Kidney (tissue), 14 donors: ENCODE data around the gene DNAH2. TPM values are rescaled to one million over a fixed set of nuclear protein-coding genes. Genes with fewer than 3 reads are reported as not detected.

Experiments used
- DNase-seq, 5 donors: peaks; one replicate each; pipeline ENCODE4 v3.0.0-alpha.2; 2013 to 2020
- FAIRE-seq: peaks from 2 replicates; lab custom pipeline; 2012; peaks lifted over from hg19 to GRCh38; lab: Jason Lieb, UNC
- H3K27ac ChIP-seq, 2 donors: one replicate each; pipeline ENCODE4 v1.7.0; 2013; ENCODE audit warnings: low read depth in 2 of 2, low read length in 2 of 2, inconsistent platforms in 1 of 2
- H3K27me3 ChIP-seq: one replicate; pipeline ENCODE4 v1.7.1; 2013; ENCODE audit warnings: low read length, inconsistent platforms; ENCODE audit not compliant: control insufficient read depth, insufficient read depth
- H3K36me3 ChIP-seq, 3 donors: one replicate each; pipeline versions ENCODE4 v1.7.0 to v1.7.1; 2013; ENCODE audit warnings: low read length in 3 of 3, control low read depth in 1 of 3, inconsistent platforms in 1 of 3; ENCODE audit not compliant: insufficient read depth in 3 of 3, control insufficient read depth in 2 of 3
- H3K4me1 ChIP-seq, 3 donors: one replicate each; pipeline versions ENCODE4 v1.7.0 to v1.7.1; 2013; ENCODE audit warnings: low read length in 3 of 3, inconsistent platforms in 1 of 3, low read depth in 1 of 3; ENCODE audit not compliant: control insufficient read depth in 2 of 3, insufficient read depth in 2 of 3
- H3K4me3 ChIP-seq, 3 donors: one replicate each; pipeline versions ENCODE4 v1.7.0 to v1.8.1; 2013; ENCODE audit warnings: low read length in 3 of 3, control low read depth in 1 of 3, inconsistent platforms in 1 of 3
- H3K9ac ChIP-seq, 3 donors: one replicate each; pipeline versions ENCODE4 v1.7.0 to v1.7.1; 2013; ENCODE audit warnings: low read length in 3 of 3, control low read depth in 1 of 3, inconsistent platforms in 1 of 3
- H3K9me3 ChIP-seq, 3 donors: one replicate each; pipeline versions ENCODE4 v1.7.0 to v1.7.1; 2013; ENCODE audit warnings: low read length in 3 of 3, control low read depth in 1 of 3, inconsistent platforms in 1 of 3; ENCODE audit not compliant: control insufficient read depth in 2 of 3, insufficient read depth in 1 of 3
- intact Hi-C: fragments of 100-400 bp; cut with DNase I; formaldehyde crosslinking; loops from one replicate; pipeline ENCODE4 v1.11.1; 2022
- polyA plus RNA-seq: library from polyadenylated mRNA; stranded (reverse); fragments of 350-450 nt; fragmentation: Illumina TruSeq; extraction: RNeasy Lipid Tissue Mini Kit (QIAGEN cat#74804); gene quantifications from one replicate; pipeline ENCODE4 v1.2.3, GENCODE V29; 2014; ENCODE audit warnings: low read depth, low replicate concordance; ENCODE audit not compliant: insufficient read depth
- total RNA-seq: library from RNA; stranded (reverse); fragmentation: NEBNext Ultra II Directional; extraction: Animal tissue kit (Norgen Biotek cat#: 25700); gene quantifications from one replicate; pipeline ENCODE4 v1.2.1, GENCODE V29; 2021
- TF ChIP-seq, protein P1 (sequence below): IDR thresholded peaks from 3 replicates; pipeline ENCODE4 v1.5.1; 2012; ENCODE audit warnings: mild to moderate bottlenecking, moderate library complexity, borderline replicate concordance; ENCODE audit not compliant: insufficient read depth; ENCODE audit errors: extremely low read depth
- donor health status: control.
- donor health status: control.
- donor health status: control.
- donor health status: control.
- donor health status: control.
- donor health status: DM: yes; HTN: yes; CAD: no.
- donor health status: Normal renal cell carcinoma (clear cell type).

The DNAH2 gene
- total and polyA plus RNA-seq, 2 donors from 2014 or later, result 0.17 to 0.66 TPM

DNA sequence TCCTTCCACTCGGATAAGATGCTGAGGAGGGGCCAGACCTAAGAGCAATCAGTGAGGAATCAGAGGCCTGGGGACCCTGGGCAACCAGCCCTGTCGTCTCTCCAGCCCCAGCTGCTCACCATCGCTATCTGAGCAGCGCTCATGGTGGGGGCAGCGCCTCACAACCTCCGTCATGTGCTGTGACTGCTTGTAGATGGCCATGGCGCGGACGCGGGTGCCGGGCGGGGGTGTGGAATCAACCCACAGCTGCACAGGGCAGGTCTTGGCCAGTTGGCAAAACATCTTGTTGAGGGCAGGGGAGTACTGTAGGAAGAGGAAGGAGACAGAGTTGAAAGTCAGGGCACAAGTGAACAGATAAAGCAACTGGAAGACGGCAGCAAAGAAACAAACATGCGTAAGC is 42.6 kb upstream of the DNAH2 start:
- Histone ChIP-seq H3K4me3 (no peak overlapping the region), H3K4me1 (no peaks in the 10 kb centered on the region), H3K27ac (no peak overlapping the region), H3K27me3 (no peaks in the 10 kb centered on the region), H3K36me3 (peaks cover 9 to 27% (median 18%) of the 10 kb centered on the region in 3 donors), H3K9me3 (peaks cover 1 to 8% (median 3%) of the 10 kb centered on the region in 3 donors), H3K9ac (no peak overlapping the region)
- intact Hi-C loops, result no loop called here
- TF ChIP-seq, protein P1, sequence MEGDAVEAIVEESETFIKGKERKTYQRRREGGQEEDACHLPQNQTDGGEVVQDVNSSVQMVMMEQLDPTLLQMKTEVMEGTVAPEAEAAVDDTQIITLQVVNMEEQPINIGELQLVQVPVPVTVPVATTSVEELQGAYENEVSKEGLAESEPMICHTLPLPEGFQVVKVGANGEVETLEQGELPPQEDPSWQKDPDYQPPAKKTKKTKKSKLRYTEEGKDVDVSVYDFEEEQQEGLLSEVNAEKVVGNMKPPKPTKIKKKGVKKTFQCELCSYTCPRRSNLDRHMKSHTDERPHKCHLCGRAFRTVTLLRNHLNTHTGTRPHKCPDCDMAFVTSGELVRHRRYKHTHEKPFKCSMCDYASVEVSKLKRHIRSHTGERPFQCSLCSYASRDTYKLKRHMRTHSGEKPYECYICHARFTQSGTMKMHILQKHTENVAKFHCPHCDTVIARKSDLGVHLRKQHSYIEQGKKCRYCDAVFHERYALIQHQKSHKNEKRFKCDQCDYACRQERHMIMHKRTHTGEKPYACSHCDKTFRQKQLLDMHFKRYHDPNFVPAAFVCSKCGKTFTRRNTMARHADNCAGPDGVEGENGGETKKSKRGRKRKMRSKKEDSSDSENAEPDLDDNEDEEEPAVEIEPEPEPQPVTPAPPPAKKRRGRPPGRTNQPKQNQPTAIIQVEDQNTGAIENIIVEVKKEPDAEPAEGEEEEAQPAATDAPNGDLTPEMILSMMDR, result no peak
- FAIRE-seq (no peak), DNase-seq (no peak)

DNA sequence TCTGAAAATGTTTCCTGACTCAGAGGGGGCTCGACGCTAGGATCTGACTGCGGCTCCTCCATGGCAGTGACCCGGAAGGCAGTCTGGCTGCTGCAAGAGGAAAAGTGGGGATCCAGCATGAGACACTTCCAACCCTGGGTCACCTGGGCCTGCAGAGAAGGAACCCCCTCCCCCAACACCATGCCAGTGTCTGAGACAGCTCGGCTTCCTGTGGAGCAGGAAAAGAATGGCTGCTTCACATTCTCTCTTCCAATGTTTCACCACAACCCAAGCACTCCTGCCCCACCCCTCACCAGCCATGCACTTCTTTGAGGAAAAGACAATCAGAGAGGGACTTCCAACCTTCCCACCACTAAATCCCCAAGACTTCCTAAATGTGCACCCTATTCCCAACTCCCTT is 41.0 kb upstream of the DNAH2 start:
- FAIRE-seq (no peak), DNase-seq (no peak)
- Histone ChIP-seq H3K4me1 (no peaks in the 10 kb centered on the region), H3K4me3 (no peak overlapping the region), H3K27ac (no peak overlapping the region), H3K9ac (no peak overlapping the region), H3K36me3 (peaks cover 6 to 21% (median 12%) of the 10 kb centered on the region in 3 donors), H3K9me3 (peaks cover 1 to 8% (median 3%) of the 10 kb centered on the region in 3 donors), H3K27me3 (no peaks in the 10 kb centered on the region)
- TF ChIP-seq, protein P1, result no peak
- intact Hi-C loops, result no loop called here

DNA sequence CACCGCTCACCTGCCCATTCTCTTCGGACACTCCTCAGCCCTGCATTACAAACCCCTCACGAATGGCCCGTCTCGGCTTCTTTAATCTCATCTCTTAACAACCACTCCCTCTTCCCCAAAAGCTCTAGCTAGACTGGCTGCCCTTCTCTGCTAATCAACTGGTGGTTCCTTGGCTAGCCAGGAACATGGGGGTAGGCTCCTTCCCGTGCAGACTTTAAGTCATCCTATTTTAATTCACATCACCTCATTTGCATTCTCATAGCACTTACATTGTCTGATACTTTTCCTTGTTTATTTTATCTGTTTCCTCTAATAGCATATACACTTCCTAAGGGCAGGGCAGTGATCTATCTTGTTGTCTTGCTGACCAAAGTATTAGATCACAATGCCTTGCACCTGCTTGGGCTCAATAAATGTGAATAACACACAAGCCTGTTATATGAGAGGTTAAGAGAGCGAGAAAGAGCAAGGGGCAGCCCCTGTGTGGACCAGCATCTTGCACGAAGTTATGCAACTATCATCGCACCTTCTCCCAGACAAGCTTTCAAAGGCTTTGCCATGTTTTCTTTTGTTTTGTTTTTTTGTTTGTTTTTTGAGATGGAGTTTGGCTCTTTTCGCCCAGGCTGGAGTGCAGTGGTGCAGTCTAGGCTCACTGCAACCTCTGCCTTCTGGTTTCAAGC is 40.0 kb upstream of the DNAH2 start:
- intact Hi-C loops, result no loop called here

More for the DNA sequence above, 40.0 kb upstream of the DNAH2 start:
- no peak for DNase-seq
- Histone ChIP-seq H3K9ac (no peak overlapping the region), H3K9me3 (peaks cover 1 to 8% (median 3%) of the 10 kb centered on the region in 3 donors), H3K27me3 (no peaks in the 10 kb centered on the region), H3K36me3 (peaks cover 6 to 18% (median 12%) of the 10 kb centered on the region in 3 donors), H3K4me3 (no peak overlapping the region), H3K4me1 (no peaks in the 10 kb centered on the region), H3K27ac (no peak overlapping the region)
- TF ChIP-seq, protein P1, result no peak
- no peak for FAIRE-seq
